Activated CD4-positive, alpha-beta T cell treated with anti-CD3 and anti-CD28 coated beads for 1 hour (primary cell): ENCODE data around the gene SHANK1.

ENCODE experiments used
- DNase-seq: peaks from one replicate; pipeline ENCODE4 v3.0.0-alpha.2; 2020

Gene SHANK1

GRCh38 chr19:50710094-50710493, 9.5 kb downstream of the SHANK1 start:
- DNase-seq: no peak

GRCh38 chr19:50708179-50708879, 11.3 kb downstream of the SHANK1 start:
- DNase-seq: no peak

- DNase-seq: no peak
Measured at GRCh38 chr19:50706387-50706786, 13.2 kb downstream of the SHANK1 start.

GRCh38 chr19:50705422-50706019, 14.1 kb downstream of the SHANK1 start:
- DNase-seq: no peak

GRCh38 chr19:50703915-50704796, 15.4 kb downstream of the SHANK1 start:
- DNase-seq: no peak

- no peak for DNase-seq
Measured at GRCh38 chr19:50702871-50703829, 16.5 kb downstream of the SHANK1 start.

- no peak for DNase-seq
Measured at GRCh38 chr19:50702158-50702870, 17.3 kb downstream of the SHANK1 start.

GRCh38 chr19:50701367-50701985, 18.1 kb downstream of the SHANK1 start:
- no peak for DNase-seq

GRCh38 chr19:50697414-50698124, 22.0 kb downstream of the SHANK1 start:
- DNase-seq: no peak

- DNase-seq: no peak
Measured at GRCh38 chr19:50696094-50696483, 23.5 kb downstream of the SHANK1 start.

- no peak for DNase-seq
Measured at GRCh38 chr19:50695251-50696093, 24.1 kb downstream of the SHANK1 start.

- no peak for DNase-seq
Measured at GRCh38 chr19:50694815-50695145, 24.8 kb downstream of the SHANK1 start.

- no peak for DNase-seq
Measured at GRCh38 chr19:50693064-50693975, 26.3 kb downstream of the SHANK1 start.

GRCh38 chr19:50690439-50690838, 29.2 kb downstream of the SHANK1 start:
- DNase-seq: no peak

- no peak for DNase-seq
Measured at GRCh38 chr19:50688766-50689165, 30.8 kb downstream of the SHANK1 start.

- DNase-seq: no peak
Measured at GRCh38 chr19:50686310-50687032, 33.1 kb downstream of the SHANK1 start.

GRCh38 chr19:50679177-50680125, 40.2 kb downstream of the SHANK1 start:
- peak; percentile 61 for DNase-seq
